HepG2 (cell line): ENCODE results near the gene ARPC1A. TPM values are rescaled to one million over a fixed set of nuclear protein-coding genes. Genes with fewer than 3 reads are reported as not detected.
A peak's percentile ranks its signal among the peaks of the same experiment; 100 is the strongest.

Experiments used
- ATF3 ChIP-seq: sonication (generic); formaldehyde crosslinking; IDR thresholded peaks from 2 replicates; pipeline ENCODE4 v1.4.0; 2020; ENCODE audit warnings: missing genetic modification reagents
- ATF4 ChIP-seq, 2 experiments: fragments of 450-650 bp in 1 of 2; sonication (generic) in 1 of 2; formaldehyde crosslinking; IDR thresholded peaks; 2 replicates each; pipeline versions ENCODE4 v1.5.0 to v1.8.0; 2020 to 2022; ENCODE audit warnings: mild to moderate bottlenecking in 1 of 2, missing genetic modification reagents in 1 of 2
- ELF3 ChIP-seq: IDR thresholded peaks from 2 replicates; pipeline ENCODE4 v1.6.1; 2016; ENCODE audit warnings: missing genetic modification reagents, missing compliant biosample characterization
- FOSL2 ChIP-seq: sonication (generic); formaldehyde crosslinking; IDR thresholded peaks from 2 replicates; pipeline ENCODE4 v1.4.0; 2020; ENCODE audit warnings: missing genetic modification reagents
- HDAC6 ChIP-seq: fragments of 200-600 bp; sonication (generic); IDR thresholded peaks from 2 replicates; pipeline ENCODE4 v1.7.0; 2017; ENCODE audit warnings: mild to moderate bottlenecking, antibody characterized with exemption, low read length, low read depth
- KDM2A ChIP-seq: sonication (generic); formaldehyde crosslinking; IDR thresholded peaks from 2 replicates; pipeline ENCODE4 v1.4.0; 2020; ENCODE audit warnings: low read depth, missing genetic modification reagents, borderline replicate concordance
- MED1 ChIP-seq: sonication (generic); formaldehyde crosslinking; IDR thresholded peaks from 2 replicates; pipeline ENCODE4 v1.4.0; 2020; ENCODE audit warnings: missing genetic modification reagents
- MIXL1 ChIP-seq: IDR thresholded peaks from 2 replicates; pipeline ENCODE4 v1.6.1; 2016
- NFKB2 ChIP-seq: sonication (generic); formaldehyde crosslinking; IDR thresholded peaks from 2 replicates; pipeline ENCODE4 v1.4.0; 2020; ENCODE audit warnings: missing genetic modification reagents, borderline replicate concordance
- RFX1 ChIP-seq: fragments of 450-650 bp; IDR thresholded peaks from 2 replicates; pipeline ENCODE4 v1.6.1; 2017
- SNAPC2 ChIP-seq: sonication (generic); formaldehyde crosslinking; IDR thresholded peaks from 2 replicates; pipeline ENCODE4 v1.8.1; 2022; ENCODE audit warnings: mild to moderate bottlenecking, missing genetic modification reagents
- SP1 ChIP-seq, 2 experiments: fragments of 450-650 bp in 1 of 2; sonication (generic) in 1 of 2; formaldehyde crosslinking in 1 of 2; IDR thresholded peaks; 2 replicates each; pipeline versions ENCODE4 v1.4.0 to v1.6.1; 2016 to 2020; ENCODE audit warnings: missing genetic modification reagents in 1 of 2
- THAP11 ChIP-seq: IDR thresholded peaks from 2 replicates; pipeline ENCODE4 v1.6.1; 2016; ENCODE audit warnings: missing biosample characterization, missing genetic modification reagents
- YEATS4 ChIP-seq: sonication (generic); formaldehyde crosslinking; IDR thresholded peaks from 2 replicates; pipeline ENCODE4 v1.4.0; 2020; ENCODE audit warnings: missing genetic modification reagents, borderline replicate concordance
- ZKSCAN8 ChIP-seq: IDR thresholded peaks from 2 replicates; pipeline ENCODE4 v1.6.1; 2016; ENCODE audit warnings: borderline replicate concordance, missing genetic modification reagents, missing compliant biosample characterization
- ZNF337 ChIP-seq: sonication (generic); formaldehyde crosslinking; IDR thresholded peaks from 2 replicates; pipeline ENCODE4 v1.5.1; 2020; ENCODE audit warnings: missing genetic modification reagents, low read depth, mild to moderate bottlenecking, borderline replicate concordance
- ZNF549 ChIP-seq: sonication (generic); formaldehyde crosslinking; IDR thresholded peaks from 2 replicates; pipeline ENCODE4 v1.5.0; 2020; ENCODE audit warnings: missing genetic modification reagents
- ZNF556 ChIP-seq: sonication (generic); formaldehyde crosslinking; IDR thresholded peaks from 2 replicates; pipeline ENCODE4 v1.4.0; 2020; ENCODE audit warnings: mild to moderate bottlenecking, missing genetic modification reagents, borderline replicate concordance
- ZNF75D ChIP-seq: sonication (generic); formaldehyde crosslinking; IDR thresholded peaks from 2 replicates; pipeline ENCODE4 v1.8.1; 2023; ENCODE audit warnings: missing genetic modification reagents, mild to moderate bottlenecking, borderline replicate concordance
- ZSCAN25 ChIP-seq: sonication (generic); formaldehyde crosslinking; IDR thresholded peaks from 2 replicates; pipeline ENCODE4 v1.8.0; 2022; ENCODE audit warnings: mild to moderate bottlenecking, missing genetic modification reagents
- polyA plus RNA-seq, 8 experiments: library from polyadenylated mRNA; depleted of rRNA in 3 of 8; stranded (reverse) in 7 of 8; unstranded in 1 of 8; fragments of >200 nt; fragmentation: Illumina TruSeq in 4 of 8; extraction: Trizol in 4 of 8; gene quantifications; 2 replicates each; pipeline versions ENCODE4 v1.2.1 to v1.2.3, GENCODE V29; 2011 to 2016; ENCODE audit warnings: low read depth in 4 of 8, missing spikeins in 1 of 8, mixed read lengths in 1 of 8; ENCODE audit not compliant: insufficient read depth in 1 of 8
- total RNA-seq, 5 experiments: library from RNA; depleted of rRNA; stranded (reverse); fragments of >200 nt; fragmentation: Illumina TruSeq; extraction: Trizol; gene quantifications; 2 replicates each; pipeline ENCODE4 v1.2.3, GENCODE V29; 2016; ENCODE audit warnings: low read depth in 1 of 5
- TF ChIP-seq, protein P1 (sequence below): IDR thresholded peaks from 2 replicates; pipeline ENCODE4 v1.6.1; 2018; ENCODE audit warnings: missing genetic modification reagents
- TF ChIP-seq, protein P2 (sequence below): IDR thresholded peaks from 2 replicates; pipeline ENCODE4 v1.6.1; 2016; ENCODE audit warnings: low read depth, missing genetic modification reagents, missing compliant biosample characterization

ARPC1A gene
- total and polyA plus RNA-seq, 2 of the 13 experiments (the other 11 are each of a cell fraction or from before 2014, with no cell fraction given): 44.3 to 88.5 TPM

DNA sequence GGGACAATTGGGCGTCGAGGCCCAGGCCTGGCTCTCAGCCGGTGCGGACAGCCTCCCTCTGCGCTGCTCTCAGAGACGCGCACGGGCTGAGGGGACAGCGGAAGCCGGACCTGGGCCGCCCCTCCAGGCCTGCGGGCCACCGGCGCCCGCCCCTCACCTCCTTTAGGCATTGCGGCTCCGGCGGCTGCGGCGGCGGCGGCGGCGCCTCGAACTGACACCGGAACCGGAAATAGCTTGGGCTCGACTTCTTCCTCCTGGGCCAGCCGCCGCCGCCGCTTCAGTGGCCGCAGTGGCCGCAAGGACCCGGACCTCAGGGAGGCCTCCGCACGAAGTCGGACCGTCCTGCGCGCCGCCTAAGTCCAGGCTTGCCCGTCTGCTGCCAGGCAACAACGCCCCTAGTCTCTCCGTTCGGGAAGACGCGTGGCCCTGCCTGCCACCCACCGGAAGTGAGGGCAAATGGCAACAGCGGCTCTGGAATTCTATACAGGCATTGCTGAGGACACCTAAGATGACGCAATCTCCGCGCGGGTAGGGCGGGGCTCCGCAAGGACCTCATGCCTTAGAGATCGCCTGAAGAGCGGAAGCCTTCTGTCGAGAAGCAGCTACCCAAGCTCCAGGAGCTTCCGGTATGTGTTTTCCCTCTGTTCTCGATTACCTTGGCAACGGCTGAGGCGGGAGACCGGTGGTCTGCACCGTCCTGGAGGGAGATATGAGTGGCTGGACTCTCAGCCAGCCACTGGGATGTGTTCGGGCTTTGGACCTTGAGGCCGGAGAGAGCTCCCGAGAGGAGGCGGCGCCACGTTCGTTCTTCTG lies 82.9 kb downstream of the ARPC1A start, which contains the start of the genes BUD31 and PDAP1 (continued):
- TF ChIP-seq, protein P1, sequence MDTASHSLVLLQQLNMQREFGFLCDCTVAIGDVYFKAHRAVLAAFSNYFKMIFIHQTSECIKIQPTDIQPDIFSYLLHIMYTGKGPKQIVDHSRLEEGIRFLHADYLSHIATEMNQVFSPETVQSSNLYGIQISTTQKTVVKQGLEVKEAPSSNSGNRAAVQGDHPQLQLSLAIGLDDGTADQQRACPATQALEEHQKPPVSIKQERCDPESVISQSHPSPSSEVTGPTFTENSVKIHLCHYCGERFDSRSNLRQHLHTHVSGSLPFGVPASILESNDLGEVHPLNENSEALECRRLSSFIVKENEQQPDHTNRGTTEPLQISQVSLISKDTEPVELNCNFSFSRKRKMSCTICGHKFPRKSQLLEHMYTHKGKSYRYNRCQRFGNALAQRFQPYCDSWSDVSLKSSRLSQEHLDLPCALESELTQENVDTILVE: peak; percentile 97
- TF ChIP-seq ZNF75D (CRISPR knock-in tag) (no peak; the same call in 1 of the 2 replicates), MIXL1 (CRISPR knock-in tag) (peak; percentile 43; the same call in 1 of the 2 replicates), ATF3 (peak; percentile 100), FOSL2 (peak; percentile 71), SNAPC2 (CRISPR knock-in tag) (0 out of 2 replicates have a peak, but pooled peaks have one; percentile 48), RFX1 (peak; percentile 77), SP1 (IDR thresholded peaks at IDR 0.05) (no peak), SP1 (CRISPR knock-in tag; IDR thresholded peaks at IDR 0.05) (peak; percentile 65), ZNF337 (CRISPR knock-in tag) (peak; percentile 68; the same call in 1 of the 2 replicates), ZNF556 (CRISPR knock-in tag) (peak; percentile 43; the same call in 1 of the 2 replicates), MED1 (peak; percentile 66; the same call in 1 of the 2 replicates), ZNF549 (CRISPR knock-in tag) (0 out of 2 replicates have a peak, but pooled peaks have one; percentile 64), ELF3 (CRISPR knock-in tag) (peak; percentile 82), KDM2A (CRISPR knock-in tag) (peak; percentile 81), ZKSCAN8 (CRISPR knock-in tag) (no peak; the same call in 1 of the 2 replicates), ZSCAN25 (CRISPR knock-in tag) (no peak), NFKB2 (no peak; the same call in 1 of the 2 replicates), THAP11 (CRISPR knock-in tag) (peak; percentile 95), YEATS4 (CRISPR knock-in tag) (peak; percentile 94), HDAC6 (no peak), ATF4 (CRISPR knock-in tag; IDR thresholded peaks at IDR 0.05) (peak; percentile 96 to 100)
- TF ChIP-seq, protein P2, sequence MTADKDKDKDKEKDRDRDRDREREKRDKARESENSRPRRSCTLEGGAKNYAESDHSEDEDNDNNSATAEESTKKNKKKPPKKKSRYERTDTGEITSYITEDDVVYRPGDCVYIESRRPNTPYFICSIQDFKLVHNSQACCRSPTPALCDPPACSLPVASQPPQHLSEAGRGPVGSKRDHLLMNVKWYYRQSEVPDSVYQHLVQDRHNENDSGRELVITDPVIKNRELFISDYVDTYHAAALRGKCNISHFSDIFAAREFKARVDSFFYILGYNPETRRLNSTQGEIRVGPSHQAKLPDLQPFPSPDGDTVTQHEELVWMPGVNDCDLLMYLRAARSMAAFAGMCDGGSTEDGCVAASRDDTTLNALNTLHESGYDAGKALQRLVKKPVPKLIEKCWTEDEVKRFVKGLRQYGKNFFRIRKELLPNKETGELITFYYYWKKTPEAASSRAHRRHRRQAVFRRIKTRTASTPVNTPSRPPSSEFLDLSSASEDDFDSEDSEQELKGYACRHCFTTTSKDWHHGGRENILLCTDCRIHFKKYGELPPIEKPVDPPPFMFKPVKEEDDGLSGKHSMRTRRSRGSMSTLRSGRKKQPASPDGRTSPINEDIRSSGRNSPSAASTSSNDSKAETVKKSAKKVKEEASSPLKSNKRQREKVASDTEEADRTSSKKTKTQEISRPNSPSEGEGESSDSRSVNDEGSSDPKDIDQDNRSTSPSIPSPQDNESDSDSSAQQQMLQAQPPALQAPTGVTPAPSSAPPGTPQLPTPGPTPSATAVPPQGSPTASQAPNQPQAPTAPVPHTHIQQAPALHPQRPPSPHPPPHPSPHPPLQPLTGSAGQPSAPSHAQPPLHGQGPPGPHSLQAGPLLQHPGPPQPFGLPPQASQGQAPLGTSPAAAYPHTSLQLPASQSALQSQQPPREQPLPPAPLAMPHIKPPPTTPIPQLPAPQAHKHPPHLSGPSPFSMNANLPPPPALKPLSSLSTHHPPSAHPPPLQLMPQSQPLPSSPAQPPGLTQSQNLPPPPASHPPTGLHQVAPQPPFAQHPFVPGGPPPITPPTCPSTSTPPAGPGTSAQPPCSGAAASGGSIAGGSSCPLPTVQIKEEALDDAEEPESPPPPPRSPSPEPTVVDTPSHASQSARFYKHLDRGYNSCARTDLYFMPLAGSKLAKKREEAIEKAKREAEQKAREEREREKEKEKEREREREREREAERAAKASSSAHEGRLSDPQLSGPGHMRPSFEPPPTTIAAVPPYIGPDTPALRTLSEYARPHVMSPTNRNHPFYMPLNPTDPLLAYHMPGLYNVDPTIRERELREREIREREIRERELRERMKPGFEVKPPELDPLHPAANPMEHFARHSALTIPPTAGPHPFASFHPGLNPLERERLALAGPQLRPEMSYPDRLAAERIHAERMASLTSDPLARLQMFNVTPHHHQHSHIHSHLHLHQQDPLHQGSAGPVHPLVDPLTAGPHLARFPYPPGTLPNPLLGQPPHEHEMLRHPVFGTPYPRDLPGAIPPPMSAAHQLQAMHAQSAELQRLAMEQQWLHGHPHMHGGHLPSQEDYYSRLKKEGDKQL (CRISPR knock-in tag): no peak
